Measurements from ENCODE around the gene PPP1R8.

Gene PPP1R8

GRCh38 chr1:27886744-27887143, 56.2 kb downstream of the PPP1R8 start:
- no peak overlapping the region for H3K27ac ChIP-seq
- no peak for DNase-seq (ENCODE audit: low read depth, low spot score)

- no peak overlapping the region for H3K27ac ChIP-seq
- DNase-seq (ENCODE audit: low read depth, low spot score) = no peak
Observed at GRCh38 chr1:27887215-27888021, 56.8 kb downstream of the PPP1R8 start.

- no peak overlapping the region for H3K27ac ChIP-seq
- DNase-seq (ENCODE audit: low read depth, low spot score) = no peak
Observed at GRCh38 chr1:27889506-27889905, 58.9 kb downstream of the PPP1R8 start.

GRCh38 chr1:27891196-27891889, 60.8 kb downstream of the PPP1R8 start:
- no peak overlapping the region for H3K27ac ChIP-seq
- DNase-seq (ENCODE audit: low read depth, low spot score) = no peak

GRCh38 chr1:27894521-27894920, 63.9 kb downstream of the PPP1R8 start:
- H3K27ac ChIP-seq = no peak overlapping the region

More at GRCh38 chr1:27894521-27894920, 63.9 kb downstream of the PPP1R8 start:
- DNase-seq (ENCODE audit: low read depth, low spot score) = no peak

Data from epithelial cell of prostate (primary cell).